RWPE1 (cell line): ENCODE measurements around the gene BCAS2.

Source experiments
- CTCF ChIA-PET: fragments of 350-600 bp; sonication (Branson Sonifier 250); formaldehyde crosslinking; extraction: SDS; loops from one replicate; lab custom pipeline; 2021; lab: Yijun Ruan, JAX
- POLR2A ChIA-PET: fragments of 400-600 bp; formaldehyde crosslinking; extraction: SDS; loops from one replicate; lab custom pipeline; 2020; ENCODE audit warnings: antibody characterized with exemption; ENCODE audit not compliant: low non-redundant PET; lab: Yijun Ruan, JAX
- DNase-seq: peaks from one replicate; pipeline ENCODE4 v3.0.0; 2012; ENCODE audit warnings: low spot score
- H3K27ac ChIP-seq: fragments of 450-650 bp; 2 replicates; pipeline ENCODE4 v1.5.1; 2017
- TF ChIP-seq, protein P1 (sequence below): fragments of 450-650 bp; conservative IDR thresholded peaks from 2 replicates; pipeline ENCODE4 v1.5.1; 2017; ENCODE audit warnings: low read depth, mild to moderate bottlenecking

The BCAS2 gene

DNA sequence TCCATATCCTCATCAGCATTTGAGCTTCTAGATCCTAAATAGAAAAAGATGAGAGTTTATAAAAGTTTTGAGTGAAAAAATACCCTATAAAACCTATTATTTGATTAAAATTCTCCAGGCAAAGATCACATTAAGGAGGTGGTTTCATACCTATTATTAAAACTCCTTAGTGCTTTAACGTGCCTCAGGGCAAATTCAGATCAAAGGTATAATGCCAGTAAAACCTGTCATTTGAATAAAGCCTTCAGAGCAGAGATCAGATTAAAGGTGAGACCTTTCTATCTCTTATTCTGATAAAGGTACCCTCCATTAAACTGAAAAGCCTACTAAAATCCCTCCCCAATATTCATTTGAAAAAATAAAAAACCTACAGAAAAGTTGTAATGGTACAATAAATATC lies 36.1 kb downstream of the BCAS2 start:
- H3K27ac ChIP-seq, result no peak overlapping the region
- CTCF ChIA-PET, result no interaction called here
- TF ChIP-seq, protein P1, sequence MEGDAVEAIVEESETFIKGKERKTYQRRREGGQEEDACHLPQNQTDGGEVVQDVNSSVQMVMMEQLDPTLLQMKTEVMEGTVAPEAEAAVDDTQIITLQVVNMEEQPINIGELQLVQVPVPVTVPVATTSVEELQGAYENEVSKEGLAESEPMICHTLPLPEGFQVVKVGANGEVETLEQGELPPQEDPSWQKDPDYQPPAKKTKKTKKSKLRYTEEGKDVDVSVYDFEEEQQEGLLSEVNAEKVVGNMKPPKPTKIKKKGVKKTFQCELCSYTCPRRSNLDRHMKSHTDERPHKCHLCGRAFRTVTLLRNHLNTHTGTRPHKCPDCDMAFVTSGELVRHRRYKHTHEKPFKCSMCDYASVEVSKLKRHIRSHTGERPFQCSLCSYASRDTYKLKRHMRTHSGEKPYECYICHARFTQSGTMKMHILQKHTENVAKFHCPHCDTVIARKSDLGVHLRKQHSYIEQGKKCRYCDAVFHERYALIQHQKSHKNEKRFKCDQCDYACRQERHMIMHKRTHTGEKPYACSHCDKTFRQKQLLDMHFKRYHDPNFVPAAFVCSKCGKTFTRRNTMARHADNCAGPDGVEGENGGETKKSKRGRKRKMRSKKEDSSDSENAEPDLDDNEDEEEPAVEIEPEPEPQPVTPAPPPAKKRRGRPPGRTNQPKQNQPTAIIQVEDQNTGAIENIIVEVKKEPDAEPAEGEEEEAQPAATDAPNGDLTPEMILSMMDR, result no peak
- DNase-seq, result no peak
- POLR2A ChIA-PET, result no interaction called here

DNA sequence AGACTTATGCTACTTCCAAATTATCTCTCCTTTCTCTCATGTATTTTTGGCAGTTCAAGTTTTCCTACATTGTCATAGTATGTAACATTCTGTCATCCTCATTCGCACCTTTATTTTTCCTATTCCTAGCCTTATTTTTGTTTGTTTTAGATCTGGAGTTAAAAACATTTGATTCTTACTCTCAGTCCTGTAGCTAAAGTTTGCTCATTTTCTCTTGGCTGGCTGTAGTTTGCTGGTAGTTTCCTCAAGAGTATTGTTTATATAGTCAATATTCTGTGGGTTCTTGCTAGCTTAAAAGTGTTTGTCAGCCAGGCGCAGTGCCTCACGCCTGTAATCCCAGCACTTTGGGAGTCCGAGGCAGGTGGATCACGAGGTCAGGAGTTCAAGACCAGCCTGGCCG lies 40.6 kb downstream of the BCAS2 start:
- no peak for DNase-seq
- no peak overlapping the region for H3K27ac ChIP-seq
- CTCF ChIA-PET, result no interaction called here
- TF ChIP-seq, protein P1, result no peak
- POLR2A ChIA-PET, result no interaction called here

DNA sequence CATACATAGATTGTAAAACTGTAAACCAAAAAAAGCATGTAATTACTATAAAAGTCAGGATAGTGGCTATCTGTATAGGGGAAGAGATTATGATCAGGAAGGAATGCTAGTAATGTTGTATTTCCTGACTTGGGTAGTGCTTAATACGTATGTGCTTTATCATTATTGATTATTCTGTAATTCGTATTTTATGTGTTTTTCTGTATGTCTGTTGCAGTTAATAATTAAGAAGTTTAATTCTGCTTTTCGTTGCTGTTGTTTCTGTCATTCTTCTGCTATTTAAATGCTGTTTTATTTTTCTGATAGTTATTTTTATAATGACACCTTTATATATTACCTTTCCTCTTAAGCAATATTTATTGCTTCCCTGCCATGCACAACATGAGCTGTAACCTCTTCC lies 41.1 kb downstream of the BCAS2 start:
- ChIA-PET CTCF (no interaction called here), POLR2A (no interaction called here)
- H3K27ac ChIP-seq, result no peak overlapping the region
- TF ChIP-seq, protein P1, result no peak
- no peak for DNase-seq

DNA sequence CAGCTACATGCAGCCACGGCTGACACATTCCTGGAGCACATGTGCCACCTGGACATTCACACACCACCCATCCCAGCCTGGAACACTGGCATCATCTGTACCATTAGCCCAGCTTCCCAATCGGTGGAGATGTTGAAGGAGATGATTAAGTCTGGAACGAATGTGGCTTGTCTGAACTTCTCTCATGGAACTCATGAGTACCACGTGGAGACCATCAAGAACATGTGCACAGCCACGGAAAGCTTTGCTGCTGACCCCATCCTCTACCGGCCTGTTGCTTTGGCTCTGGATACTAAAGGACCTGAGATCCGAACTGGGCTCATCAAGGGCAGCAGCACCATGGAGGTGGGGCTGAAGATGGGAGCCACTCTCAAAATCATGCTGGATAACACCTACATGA lies 45.4 kb downstream of the BCAS2 start:
- no peak for DNase-seq
- ChIA-PET CTCF (interaction anchor here (0.7 kb wide), 1 partner anchor 1674 kb away, joined by 3 read pairs; no protein-coding TSS in a partner anchor), POLR2A (no interaction called here)
- TF ChIP-seq, protein P1, result no peak
- H3K27ac ChIP-seq, result no peak overlapping the region

DNA sequence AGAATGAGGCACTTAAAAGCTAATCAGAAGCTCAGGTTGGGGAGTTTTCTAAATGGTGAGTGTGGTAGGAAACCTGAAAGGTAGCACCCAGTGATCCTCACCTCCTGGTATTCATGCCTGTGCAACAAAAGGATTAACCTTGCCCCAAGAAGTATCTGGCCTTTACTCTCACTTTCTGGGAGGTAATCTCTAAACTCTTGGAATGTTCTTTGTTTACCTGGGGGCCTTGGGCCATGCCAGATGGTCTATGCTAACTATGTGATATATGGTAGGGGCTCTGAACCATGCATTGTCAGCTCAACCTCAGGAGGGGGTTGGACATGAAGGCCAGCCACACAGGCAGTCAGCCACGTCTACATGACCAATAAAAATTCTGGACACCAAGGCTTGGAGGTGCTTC lies 46.0 kb downstream of the BCAS2 start:
- no peak overlapping the region for H3K27ac ChIP-seq
- TF ChIP-seq, protein P1, result no peak
- ChIA-PET POLR2A (no interaction called here), CTCF (interaction anchor here (0.7 to 1.1 kb wide), 2 partner anchors 45 to 1674 kb away, joined by 3 read pairs; no protein-coding TSS in a partner anchor)
- no peak for DNase-seq

DNA sequence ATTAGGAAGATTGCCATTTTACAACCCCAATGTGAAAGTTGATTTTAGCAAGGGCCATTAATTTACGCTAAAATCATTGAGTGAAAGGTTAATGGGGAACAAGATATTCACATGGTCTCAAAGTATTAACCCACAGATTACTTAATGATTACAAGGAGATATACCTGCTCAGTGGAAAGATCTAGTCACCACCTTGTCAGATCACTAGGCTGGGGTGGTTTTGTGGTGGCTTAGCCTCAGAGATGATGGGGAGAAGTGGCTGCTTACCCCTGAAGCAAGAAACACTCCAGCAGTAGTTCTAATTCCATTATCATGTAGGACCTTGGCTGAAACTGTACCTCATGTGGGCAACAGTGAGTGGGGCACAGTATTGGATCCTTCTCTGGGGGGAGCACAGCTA lies 50.3 kb downstream of the BCAS2 start:
- TF ChIP-seq, protein P1, result no peak
- DNase-seq, result no peak
- ChIA-PET CTCF (interaction anchor here (0.7 kb wide), 1 partner anchor 82 kb away, joined by 4 read pairs; no protein-coding TSS in a partner anchor), POLR2A (no interaction called here)
- no peak overlapping the region for H3K27ac ChIP-seq
